Measurements from ENCODE around the gene ACSM6.

ACSM6 gene

DNA sequence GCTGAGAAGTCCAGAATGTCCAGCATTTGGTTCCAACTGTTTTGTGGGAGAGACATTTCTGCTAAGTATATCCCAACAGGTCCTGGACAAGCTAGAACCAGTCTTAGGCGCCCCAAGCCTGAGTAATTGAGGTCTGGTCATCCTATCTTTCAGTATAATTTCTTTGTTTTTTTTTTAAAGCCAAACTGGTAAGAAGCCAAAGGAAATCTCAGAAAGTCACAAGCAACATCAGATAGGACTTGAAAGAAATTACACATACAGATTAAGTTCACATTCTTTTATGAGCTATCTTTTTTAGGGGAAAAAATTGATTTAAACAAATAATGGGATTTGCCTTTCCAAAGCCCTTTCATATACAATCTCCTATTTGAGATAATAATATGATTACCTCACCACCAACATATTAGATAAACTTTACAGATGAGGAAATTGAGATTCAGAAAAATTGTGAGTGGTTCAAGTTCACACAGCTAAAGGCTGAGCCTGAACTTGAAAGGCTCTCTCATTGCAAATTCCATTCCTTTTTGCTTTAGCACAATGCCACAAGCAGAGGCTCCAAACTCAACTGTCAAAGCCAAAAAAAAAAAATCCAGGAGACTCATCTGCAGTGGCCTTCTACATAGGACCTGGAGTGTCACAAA, 81.8 kb downstream of the ACSM6 start:
- DNase-seq = no peak

DNA sequence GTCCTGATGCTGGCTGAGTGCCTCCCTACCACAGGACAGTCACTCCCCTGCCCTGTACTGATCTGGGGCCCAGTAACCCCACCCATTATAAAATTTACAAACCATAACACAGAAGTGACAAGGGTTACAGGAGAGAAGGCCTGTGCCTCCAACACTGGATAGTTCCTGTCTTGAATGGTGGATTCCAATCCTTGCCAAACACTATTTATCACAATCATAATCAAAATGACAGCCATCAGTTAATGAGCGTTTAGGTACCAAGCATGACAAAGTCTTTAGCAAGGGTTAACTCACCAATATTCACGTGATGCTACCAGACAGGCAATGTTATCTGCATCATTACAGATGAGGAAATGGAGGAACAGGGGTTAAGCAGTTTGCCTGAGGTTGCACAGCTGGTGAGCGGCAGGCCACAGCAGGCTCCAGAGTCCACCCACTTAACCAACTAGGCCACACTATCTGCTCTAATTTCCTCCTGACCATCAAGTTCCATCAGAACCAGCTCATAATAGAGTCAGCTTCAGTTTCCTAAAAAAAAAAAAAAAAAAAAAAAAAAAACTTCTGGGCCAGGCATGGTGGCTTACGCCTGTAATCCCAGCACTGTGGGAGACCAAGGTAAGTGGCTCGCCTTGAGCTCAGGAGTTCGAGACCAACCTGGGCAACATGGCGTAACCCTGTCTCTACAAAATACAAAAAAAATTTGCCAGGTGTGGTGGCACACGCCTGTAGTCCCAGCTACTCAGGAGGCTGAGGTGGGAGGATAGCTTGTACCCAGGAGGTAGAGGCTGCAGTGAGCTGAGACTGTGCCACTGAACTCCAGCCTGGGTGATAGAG, 82.5 kb downstream of the ACSM6 start:
- peak; percentile 89 for DNase-seq

DNA sequence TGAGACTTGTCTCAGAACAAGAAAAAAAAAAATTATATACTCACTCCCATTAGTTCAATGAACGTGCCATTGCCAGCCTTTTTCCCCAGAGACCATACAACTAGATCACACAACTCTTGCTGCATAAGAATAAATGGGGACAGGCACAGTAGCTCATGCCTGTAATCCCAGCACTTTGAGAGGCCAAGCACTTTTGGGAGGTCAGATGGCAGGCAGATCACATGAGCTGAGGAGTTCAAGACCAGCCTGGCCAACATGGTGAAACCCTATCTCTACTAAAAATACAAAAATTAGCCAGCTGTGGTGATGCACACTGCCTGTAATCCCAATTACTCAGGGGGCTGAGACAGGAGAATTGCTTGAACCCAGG, 83.1 kb downstream of the ACSM6 start:
- DNase-seq = peak; percentile 37

DNA sequence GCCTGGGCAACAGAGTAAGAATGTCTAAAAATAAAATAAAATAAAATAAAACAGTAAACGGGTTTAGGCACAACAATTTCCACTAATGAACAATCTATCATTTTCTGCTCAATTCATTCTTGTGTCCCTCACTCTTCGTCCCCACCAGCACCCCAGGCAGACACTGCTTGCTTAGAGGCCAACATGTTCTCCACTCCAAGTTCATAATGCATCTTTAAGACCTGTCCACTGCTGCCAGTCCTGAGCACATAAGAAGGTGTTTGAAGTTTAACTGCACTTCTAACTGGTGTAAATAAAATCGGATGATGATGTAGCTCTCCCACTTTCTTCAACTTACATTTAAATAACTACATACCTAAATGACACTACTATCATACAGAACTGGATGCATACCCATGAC, 83.6 kb downstream of the ACSM6 start:
- DNase-seq = no peak
